Stomach (tissue), 4 donors: ENCODE data around the gene DEF6.

Experiments
- CTCF ChIP-seq, 7 experiments: fragments of 450-650 bp in 4 of 7; fragments of 200-600 bp in 3 of 7; sonication (generic) in 3 of 7; IDR thresholded peaks; one replicate each; pipeline ENCODE4 v1.5.1; 2016 to 2019; ENCODE audit warnings: antibody characterized with exemption in 7 of 7, control low read depth in 2 of 7, mild to moderate bottlenecking in 1 of 7
- EP300 ChIP-seq: sonication (generic); formaldehyde crosslinking; IDR thresholded peaks from one replicate; pipeline ENCODE4 v1.6.1; 2017; ENCODE audit warnings: antibody characterized with exemption
- POLR2A ChIP-seq, 4 donors: fragments of 450-650 bp; IDR thresholded peaks; one replicate each; pipeline ENCODE4 v1.6.1; 2016; ENCODE audit warnings: antibody characterized with exemption in 4 of 4, control low read depth in 2 of 4, mild to moderate bottlenecking in 1 of 4, moderate library complexity in 1 of 4

GRCh38 chr6:35370124-35370741 lies 72.6 kb downstream of the DEF6 start:
- no peak for TF ChIP-seq CTCF (IDR thresholded peaks at IDR 0.05)
- no peak for TF ChIP-seq POLR2A (IDR thresholded peaks at IDR 0.05)
- TF ChIP-seq EP300 = no peak
